K562 (cell line): ENCODE results near the gene TTLL9. TPM values are rescaled to one million over a fixed set of nuclear protein-coding genes. Genes with fewer than 3 reads are reported as not detected.

Experiments used
- BDP1 ChIP-seq: IDR thresholded peaks from 3 replicates; pipeline ENCODE4 v1.6.1; 2011; ENCODE audit not compliant: insufficient read length, insufficient read depth
- BMI1 ChIP-seq: fragments of 150-350 bp; IDR thresholded peaks from 2 replicates; pipeline ENCODE4 v1.6.1; 2014; ENCODE audit warnings: low read length
- C11orf30 ChIP-seq: fragments of 450-650 bp; IDR thresholded peaks from 2 replicates; pipeline ENCODE4 v1.6.1; 2016; ENCODE audit warnings: low read depth, mild to moderate bottlenecking
- CBX1 ChIP-seq: sonication (generic); IDR thresholded peaks from 2 replicates; pipeline ENCODE4 v1.6.1; 2016; ENCODE audit warnings: antibody characterized with exemption, low read depth, mild to moderate bottlenecking
- E2F3 ChIP-seq: fragments of 250-450 bp; sonication (Bioruptor Pico); IDR thresholded peaks from 2 replicates; pipeline ENCODE4 v1.4.0; 2020; ENCODE audit warnings: mild to moderate bottlenecking
- FOXK2 ChIP-seq, 2 experiments: fragments of 450-650 bp; IDR thresholded peaks in 1 of 2; conservative IDR thresholded peaks in 1 of 2; 2 replicates each; pipeline ENCODE4 v1.6.1; 2016; ENCODE audit warnings: low read depth in 2 of 2, mild to moderate bottlenecking in 1 of 2
- IFI16 ChIP-seq: fragments of 250-450 bp; sonication (Bioruptor Pico); IDR thresholded peaks from 2 replicates; pipeline ENCODE4 v2.1.2; 2022; ENCODE audit warnings: mild to moderate bottlenecking, inconsistent platforms
- MAFF ChIP-seq: IDR thresholded peaks from 2 replicates; pipeline ENCODE4 v1.6.1; 2012; ENCODE audit warnings: low read length, improper control_type of control experiment
- MAFG ChIP-seq: fragments of 450-650 bp; conservative IDR thresholded peaks from 2 replicates; pipeline ENCODE4 v1.6.1; 2016; ENCODE audit warnings: missing genetic modification characterization, missing compliant biosample characterization
- MAFK ChIP-seq: IDR thresholded peaks from 2 replicates; pipeline ENCODE4 v1.6.1; 2011; ENCODE audit warnings: low read length, improper control_type of control experiment
- MCM2 ChIP-seq: fragments of 450-650 bp; IDR thresholded peaks from 2 replicates; pipeline ENCODE4 v1.6.1; 2017; ENCODE audit warnings: low read depth, mild to moderate bottlenecking
- PHTF2 ChIP-seq: fragments of 250-450 bp; sonication (Bioruptor Pico); IDR thresholded peaks from 2 replicates; pipeline ENCODE4 v1.5.0; 2021; ENCODE audit warnings: mild to moderate bottlenecking
- RBM39 ChIP-seq: fragments of 200-400 bp; formaldehyde crosslinking; optimal IDR thresholded peaks from 2 replicates; pipeline ENCODE3; 2018; ENCODE audit warnings: low read depth, low read length
- SREBF1 ChIP-seq: fragments of 150-350 bp; IDR thresholded peaks from 2 replicates; pipeline ENCODE4 v1.6.1; 2014; ENCODE audit warnings: antibody characterized with exemption, low read depth, low read length, borderline replicate concordance
- ZNF3 ChIP-seq: fragments of 250-450 bp; sonication (Bioruptor Pico); IDR thresholded peaks from 2 replicates; pipeline ENCODE4 v1.5.0; 2021; ENCODE audit warnings: mild to moderate bottlenecking, moderate library complexity
- ZNF316 ChIP-seq: fragments of 450-650 bp; IDR thresholded peaks from 2 replicates; pipeline ENCODE4 v1.6.1; 2016
- ZNF408 ChIP-seq: fragments of 250-450 bp; sonication (Bioruptor Pico); IDR thresholded peaks from 2 replicates; pipeline ENCODE4 v1.4.0; 2020; ENCODE audit warnings: low read depth, mild to moderate bottlenecking, moderate library complexity
- polyA plus RNA-seq, 8 experiments: library from polyadenylated mRNA; depleted of rRNA in 4 of 8; stranded (reverse) in 5 of 8; unstranded in 3 of 8; fragments of >200 nt; fragmentation: Nextera tagmentation in 2 of 8; fragmentation: Illumina TruSeq in 1 of 8; extraction: Ambion mirVana in 2 of 8; extraction: Trizol in 1 of 8; gene quantifications; 2 replicates each; pipeline versions ENCODE4 v1.2.1 to v1.2.3, GENCODE V29; 2011 to 2014; ENCODE audit warnings: inconsistent platforms in 1 of 8, missing spikeins in 1 of 8
- total RNA-seq, 7 experiments: library from RNA; depleted of rRNA in 6 of 7; stranded (reverse); fragments of >200 nt in 6 of 7; fragmentation: Illumina TruSeq in 2 of 7; extraction: Trizol in 2 of 7; gene quantifications; 2 replicates each; pipeline versions ENCODE4 v1.2.1 to v1.2.3, GENCODE V29; 2011 to 2021; ENCODE audit warnings: low replicate concordance in 1 of 7
- TF ChIP-seq, protein P1 (sequence below): fragments of 250-450 bp; sonication (Bioruptor Pico); IDR thresholded peaks from 2 replicates; pipeline ENCODE4 v1.5.0; 2021
- TF ChIP-seq, protein P2 (sequence below): fragments of 250-450 bp; sonication (Bioruptor Pico); IDR thresholded peaks from 2 replicates; pipeline ENCODE4 v1.4.0; 2020

The TTLL9 gene
- total and polyA plus RNA-seq, 9 of the 15 experiments (the other 6 are each of a cell fraction or from before 2014, with no cell fraction given): 0.06 to 0.07 TPM; not detected in 7

DNA sequence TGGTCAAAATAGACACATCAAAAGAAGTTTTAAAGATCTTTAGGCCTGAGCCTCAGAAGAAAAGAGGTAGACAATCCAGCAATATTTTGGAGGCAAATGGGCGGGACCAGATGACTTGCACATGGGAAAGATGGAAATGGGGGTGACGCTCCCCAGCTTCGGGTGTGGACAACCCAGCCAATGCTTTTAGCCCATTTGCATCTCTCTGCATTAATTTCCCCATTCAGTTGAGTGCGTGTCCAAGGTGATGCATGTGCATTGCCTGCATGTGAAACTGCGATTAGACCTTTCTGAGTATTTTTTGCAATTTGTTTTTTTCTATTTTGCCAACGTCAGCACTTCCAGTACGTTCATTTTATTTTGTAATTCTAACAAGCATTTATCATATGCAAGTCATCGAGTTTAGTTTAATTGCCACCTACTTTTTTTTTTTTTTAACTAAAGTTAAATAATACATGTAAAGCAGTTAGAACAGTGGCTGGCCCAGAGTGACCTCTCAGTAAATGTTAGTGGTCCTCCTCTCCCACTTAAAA lies 57.3 kb downstream of the TTLL9 start (continued):
- TF ChIP-seq MAFG (tag) (peak; percentile 91), FOXK2 (conservative IDR thresholded peaks at IDR 0.05 in 1 of 2, IDR thresholded peaks at IDR 0.05 in 1 of 2; ENCODE audit: low read depth in 2 of 2) (no peak), RBM39 (no peak), ZNF3 (CRISPR knock-in tag) (no peak), ZNF408 (CRISPR knock-in tag) (no peak), CBX1 (no peak), PHTF2 (no peak), BDP1 (no peak), IFI16 (CRISPR knock-in tag) (no peak), C11orf30 (peak; percentile 90), ZNF316 (peak; percentile 97), MAFF (peak; percentile 96), SREBF1 (no peak), MAFK (peak; percentile 97), BMI1 (no peak), E2F3 (no peak), MCM2 (no peak)
- TF ChIP-seq, protein P1, sequence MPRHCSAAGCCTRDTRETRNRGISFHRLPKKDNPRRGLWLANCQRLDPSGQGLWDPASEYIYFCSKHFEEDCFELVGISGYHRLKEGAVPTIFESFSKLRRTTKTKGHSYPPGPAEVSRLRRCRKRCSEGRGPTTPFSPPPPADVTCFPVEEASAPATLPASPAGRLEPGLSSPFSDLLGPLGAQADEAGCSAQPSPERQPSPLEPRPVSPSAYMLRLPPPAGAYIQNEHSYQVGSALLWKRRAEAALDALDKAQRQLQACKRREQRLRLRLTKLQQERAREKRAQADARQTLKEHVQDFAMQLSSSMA (CRISPR knock-in tag): no peak
- TF ChIP-seq, protein P2, sequence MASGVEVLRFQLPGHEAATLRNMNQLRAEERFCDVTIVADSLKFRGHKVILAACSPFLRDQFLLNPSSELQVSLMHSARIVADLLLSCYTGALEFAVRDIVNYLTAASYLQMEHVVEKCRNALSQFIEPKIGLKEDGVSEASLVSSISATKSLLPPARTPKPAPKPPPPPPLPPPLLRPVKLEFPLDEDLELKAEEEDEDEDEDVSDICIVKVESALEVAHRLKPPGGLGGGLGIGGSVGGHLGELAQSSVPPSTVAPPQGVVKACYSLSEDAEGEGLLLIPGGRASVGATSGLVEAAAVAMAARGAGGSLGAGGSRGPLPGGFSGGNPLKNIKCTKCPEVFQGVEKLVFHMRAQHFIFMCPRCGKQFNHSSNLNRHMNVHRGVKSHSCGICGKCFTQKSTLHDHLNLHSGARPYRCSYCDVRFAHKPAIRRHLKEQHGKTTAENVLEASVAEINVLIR: no peak
